ENCODE results near the gene METTL27. TPM values are rescaled to one million over a fixed set of nuclear protein-coding genes. Genes with fewer than 3 reads are reported as not detected.

The METTL27 gene
- total and polyA plus RNA-seq, 2 donors (not counting 1 experiment from before 2014, with no cell fraction given): 2.1 to 15.7 TPM

DNA sequence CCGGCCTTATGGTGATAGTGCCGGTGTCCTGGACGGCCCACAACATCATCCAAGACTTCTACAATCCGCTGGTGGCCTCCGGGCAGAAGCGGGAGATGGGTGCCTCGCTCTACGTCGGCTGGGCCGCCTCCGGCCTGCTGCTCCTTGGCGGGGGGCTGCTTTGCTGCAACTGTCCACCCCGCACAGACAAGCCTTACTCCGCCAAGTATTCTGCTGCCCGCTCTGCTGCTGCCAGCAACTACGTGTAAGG, 10.8 kb downstream of the METTL27 start:
- no peak for TF ChIP-seq EZH2 (IDR thresholded peaks at IDR 0.05; ENCODE audit: low read length, missing control alignments)
- TF ChIP-seq, protein P1, sequence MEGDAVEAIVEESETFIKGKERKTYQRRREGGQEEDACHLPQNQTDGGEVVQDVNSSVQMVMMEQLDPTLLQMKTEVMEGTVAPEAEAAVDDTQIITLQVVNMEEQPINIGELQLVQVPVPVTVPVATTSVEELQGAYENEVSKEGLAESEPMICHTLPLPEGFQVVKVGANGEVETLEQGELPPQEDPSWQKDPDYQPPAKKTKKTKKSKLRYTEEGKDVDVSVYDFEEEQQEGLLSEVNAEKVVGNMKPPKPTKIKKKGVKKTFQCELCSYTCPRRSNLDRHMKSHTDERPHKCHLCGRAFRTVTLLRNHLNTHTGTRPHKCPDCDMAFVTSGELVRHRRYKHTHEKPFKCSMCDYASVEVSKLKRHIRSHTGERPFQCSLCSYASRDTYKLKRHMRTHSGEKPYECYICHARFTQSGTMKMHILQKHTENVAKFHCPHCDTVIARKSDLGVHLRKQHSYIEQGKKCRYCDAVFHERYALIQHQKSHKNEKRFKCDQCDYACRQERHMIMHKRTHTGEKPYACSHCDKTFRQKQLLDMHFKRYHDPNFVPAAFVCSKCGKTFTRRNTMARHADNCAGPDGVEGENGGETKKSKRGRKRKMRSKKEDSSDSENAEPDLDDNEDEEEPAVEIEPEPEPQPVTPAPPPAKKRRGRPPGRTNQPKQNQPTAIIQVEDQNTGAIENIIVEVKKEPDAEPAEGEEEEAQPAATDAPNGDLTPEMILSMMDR (conservative IDR thresholded peaks at IDR 0.05 in 1 of 2, IDR thresholded peaks at IDR 0.05 in 1 of 2; ENCODE audit: low read depth in 1 of 2, low read length in 2 of 2): no peak
- DNase-seq (ENCODE audit: low read depth in 2 of 2): no peak
- no peaks in the 10 kb centered on the region for H3K27me3 ChIP-seq (ENCODE audit: control insufficient read depth, insufficient read depth, low read length)
- no peak overlapping the region for H3K4me2 ChIP-seq (ENCODE audit: extremely low read depth, insufficient read depth, low read length)
- no peaks in the 10 kb centered on the region for H4K20me1 ChIP-seq (ENCODE audit: control insufficient read depth, extremely low read depth, insufficient read depth, low read length)
- no peak overlapping the region for H3K4me3 ChIP-seq (replicated peaks in 1 of 4; ENCODE audit: control extremely low read depth in 1 of 4, insufficient read depth in 1 of 4, low read depth in 3 of 4, low read length in 4 of 4)
- H2AFZ ChIP-seq (ENCODE audit: low read length): no peak overlapping the region
- no peak overlapping the region for H3K9ac ChIP-seq (ENCODE audit: insufficient read depth, low read length)
- H3K4me1 ChIP-seq (ENCODE audit: control insufficient read depth, extremely low read depth, insufficient read depth, low read length): peaks cover 13% of the 10 kb centered on the region
- no peaks in the 10 kb centered on the region for H3K9me3 ChIP-seq (ENCODE audit: control insufficient read depth, insufficient read depth, low read depth, low read length)
- H3K36me3 ChIP-seq (ENCODE audit: control insufficient read depth, insufficient read depth, low read length): no peaks in the 10 kb centered on the region
- H3K79me2 ChIP-seq (ENCODE audit: control insufficient read depth, insufficient read depth, low read length): no peaks in the 10 kb centered on the region
- no peak overlapping the region for H3K27ac ChIP-seq (ENCODE audit: insufficient read depth, low read length)

DNA sequence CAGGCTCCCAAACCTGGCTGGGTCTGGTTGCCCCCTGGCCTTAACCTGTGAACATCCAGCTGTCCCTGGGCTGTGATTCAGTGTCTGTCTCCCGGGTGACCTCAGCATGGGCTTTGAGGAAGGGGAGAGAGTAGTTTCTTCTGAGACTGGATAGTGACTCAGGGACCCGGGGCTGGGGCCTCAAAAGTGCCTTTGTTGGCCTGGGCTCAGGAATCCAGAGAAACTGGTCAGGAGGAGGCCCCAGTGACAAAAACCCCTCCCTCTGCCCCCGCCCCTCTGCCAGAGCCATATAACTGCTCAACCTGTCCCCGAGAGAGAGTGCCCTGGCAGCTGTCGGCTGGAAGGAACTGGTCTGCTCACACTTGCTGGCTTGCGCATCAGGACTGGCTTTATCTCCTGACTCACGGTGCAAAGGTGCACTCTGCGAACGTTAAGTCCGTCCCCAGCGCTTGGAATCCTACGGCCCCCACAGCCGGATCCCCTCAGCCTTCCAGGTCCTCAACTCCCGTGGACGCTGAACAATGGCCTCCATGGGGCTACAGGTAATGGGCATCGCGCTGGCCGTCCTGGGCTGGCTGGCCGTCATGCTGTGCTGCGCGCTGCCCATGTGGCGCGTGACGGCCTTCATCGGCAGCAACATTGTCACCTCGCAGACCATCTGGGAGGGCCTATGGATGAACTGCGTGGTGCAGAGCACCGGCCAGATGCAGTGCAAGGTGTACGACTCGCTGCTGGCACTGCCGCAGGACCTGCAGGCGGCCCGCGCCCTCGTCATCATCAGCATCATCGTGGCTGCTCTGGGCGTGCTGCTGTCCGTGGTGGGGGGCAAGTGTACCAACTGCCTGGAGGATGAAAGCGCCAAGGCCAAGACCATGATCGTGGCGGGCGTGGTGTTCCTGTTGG, 11.4 kb downstream of the METTL27 start, which contains the start of gene CLDN4:
Gene CLDN4, plus strand, starts transcription at position 316 of the 903 bp plus-strand sequence. Its CDS starts 206 bp downstream, at position 522.
- no peaks in the 10 kb centered on the region for H3K27me3 ChIP-seq (ENCODE audit: control insufficient read depth, insufficient read depth, low read length)
- peaks cover 13% of the 10 kb centered on the region for H3K4me1 ChIP-seq (ENCODE audit: control insufficient read depth, extremely low read depth, insufficient read depth, low read length)
- no peak within 1 kb of the TSS for H2AFZ ChIP-seq (ENCODE audit: low read length)

DNA sequence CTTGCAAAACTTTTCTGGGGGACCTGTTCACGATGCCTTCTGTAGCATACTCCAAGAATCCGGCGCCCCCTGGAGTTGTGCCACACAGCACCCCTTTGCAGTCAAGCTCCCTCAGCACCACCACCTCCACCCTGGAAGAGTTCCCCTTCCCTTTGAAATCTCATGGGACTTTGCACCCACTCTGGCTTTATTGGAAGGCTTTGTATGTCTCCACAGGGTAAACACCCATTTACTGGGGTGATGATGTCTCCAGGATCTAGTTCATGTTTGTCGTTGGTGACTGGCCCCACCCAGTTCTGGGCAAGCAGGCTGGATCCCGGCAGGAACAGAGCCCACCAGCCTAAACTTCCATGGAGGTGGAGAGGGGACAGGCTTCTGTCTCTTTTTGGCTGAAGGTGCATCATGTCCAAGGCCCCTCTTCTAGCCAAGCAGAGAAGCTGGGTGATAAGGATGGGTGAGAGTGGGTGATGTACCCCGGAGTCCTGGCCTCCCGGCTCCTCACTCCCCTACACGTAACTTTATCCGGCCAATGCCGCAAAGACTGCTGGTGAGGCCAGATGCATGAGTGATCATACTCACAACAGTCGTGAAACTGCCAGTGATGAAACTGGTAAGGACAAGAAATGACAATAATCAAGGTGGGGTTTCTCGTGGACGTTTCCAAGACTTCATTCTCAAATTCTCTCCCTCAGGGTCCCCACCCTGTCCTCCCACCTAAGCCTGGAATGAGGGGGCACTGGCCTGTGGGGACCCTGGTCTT, 12.2 kb downstream of the METTL27 start:
- Histone ChIP-seq H3K27ac (ENCODE audit: insufficient read depth, low read length) (no peak overlapping the region), H3K36me3 (ENCODE audit: control insufficient read depth, insufficient read depth, low read length) (no peaks in the 10 kb centered on the region), H3K27me3 (ENCODE audit: control insufficient read depth, insufficient read depth, low read length) (no peaks in the 10 kb centered on the region), H2AFZ (ENCODE audit: low read length) (no peak overlapping the region), H3K9me3 (ENCODE audit: control insufficient read depth, insufficient read depth, low read depth, low read length) (no peaks in the 10 kb centered on the region), H3K4me2 (ENCODE audit: extremely low read depth, insufficient read depth, low read length) (no peak overlapping the region), H3K79me2 (ENCODE audit: control insufficient read depth, insufficient read depth, low read length) (no peaks in the 10 kb centered on the region), H3K9ac (ENCODE audit: insufficient read depth, low read length) (no peak overlapping the region), H4K20me1 (ENCODE audit: control insufficient read depth, extremely low read depth, insufficient read depth, low read length) (no peaks in the 10 kb centered on the region), H3K4me1 (ENCODE audit: control insufficient read depth, extremely low read depth, insufficient read depth, low read length) (peaks cover 13% of the 10 kb centered on the region), H3K4me3 (replicated peaks in 1 of 4; ENCODE audit: control extremely low read depth in 1 of 4, insufficient read depth in 1 of 4, low read depth in 3 of 4, low read length in 4 of 4) (no peak overlapping the region)
- TF ChIP-seq, protein P1 (conservative IDR thresholded peaks at IDR 0.05 in 1 of 2, IDR thresholded peaks at IDR 0.05 in 1 of 2; ENCODE audit: low read depth in 1 of 2, low read length in 2 of 2): no peak
- TF ChIP-seq EZH2 (IDR thresholded peaks at IDR 0.05; ENCODE audit: low read length, missing control alignments): no peak
- DNase-seq (ENCODE audit: low read depth in 2 of 2): no peak

More for the DNA sequence above, 11.4 kb downstream of the METTL27 start, which contains the start of gene CLDN4:
- Histone ChIP-seq H3K27ac (ENCODE audit: insufficient read depth, low read length) (no peak within 1 kb of the TSS), H3K9me3 (ENCODE audit: control insufficient read depth, insufficient read depth, low read depth, low read length) (no peaks in the 10 kb centered on the region), H3K9ac (ENCODE audit: insufficient read depth, low read length) (no peak within 1 kb of the TSS), H4K20me1 (ENCODE audit: control insufficient read depth, extremely low read depth, insufficient read depth, low read length) (no peaks in the 10 kb centered on the region), H3K4me3 (replicated peaks in 1 of 4; ENCODE audit: control extremely low read depth in 1 of 4, insufficient read depth in 1 of 4, low read depth in 3 of 4, low read length in 4 of 4) (no peak within 1 kb of the TSS), H3K36me3 (ENCODE audit: control insufficient read depth, insufficient read depth, low read length) (no peaks in the 10 kb centered on the region), H3K79me2 (ENCODE audit: control insufficient read depth, insufficient read depth, low read length) (no peaks in the 10 kb centered on the region), H3K4me2 (ENCODE audit: extremely low read depth, insufficient read depth, low read length) (no peak within 1 kb of the TSS)
- TF ChIP-seq, protein P1 (conservative IDR thresholded peaks at IDR 0.05 in 1 of 2, IDR thresholded peaks at IDR 0.05 in 1 of 2; ENCODE audit: low read depth in 1 of 2, low read length in 2 of 2): no peak
- DNase-seq (ENCODE audit: low read depth in 2 of 2): no peak
